HepG2 (cell line): ENCODE measurements around the gene QPCT. TPM values are rescaled to one million over a fixed set of nuclear protein-coding genes. Genes with fewer than 3 reads are reported as not detected.

Source experiments
- ATAC-seq: fragments of 200-7000 bp; cut with Tn5 transposase; 3 replicates; pipeline ENCODE4 v1.9.1; 2020; ENCODE audit warnings: mild to moderate bottlenecking, moderate library complexity
- BruUV-seq: library from RNA; stranded (reverse); fragments of 400-500 nt; replicated peaks from 2 replicates; lab custom pipeline; 2021; lab: Mats Ljungman, UMichigan
- CTCF ChIA-PET: fragments of 300-600 bp; formaldehyde crosslinking; extraction: SDS; loops from one replicate; lab custom pipeline; 2021; ENCODE audit warnings: low total read pairs, inconsistent platforms, low intra/inter-chr PET ratio; lab: Yijun Ruan, JAX
- POLR2A ChIA-PET: fragments of 350-600 bp; sonication (Branson Sonifier 250); formaldehyde crosslinking; loops from one replicate; lab custom pipeline; 2020; ENCODE audit warnings: antibody characterized with exemption, inconsistent platforms; lab: Yijun Ruan, JAX
- DNase-seq: peaks from one replicate; pipeline ENCODE4 v3.0.0-alpha.2; 2015; ENCODE audit warnings: low spot score
- FAIRE-seq: peaks from 3 replicates; lab custom pipeline; 2011; peaks lifted over from hg19 to GRCh38; lab: Jason Lieb, UNC
- H2AFZ ChIP-seq: one replicate; pipeline ENCODE4 v1.6.1; 2011; ENCODE audit warnings: low read length, inconsistent platforms
- H3K27ac ChIP-seq: fragments of 300-600 bp; 3 replicates; pipeline ENCODE4 v1.8.0; 2011; ENCODE audit warnings: mixed run types, mild to moderate bottlenecking, mixed read lengths, low read length, inconsistent platforms; ENCODE audit not compliant: insufficient read depth; ENCODE audit errors: extremely low read length
- H3K27me3 ChIP-seq, 2 experiments: fragments of 200-600 bp in 1 of 2; 2 replicates in 1 of 2; 3 replicates in 1 of 2; pipeline versions ENCODE4 v1.6.0 to v1.8.0; 2011; ENCODE audit warnings: low read length in 2 of 2, mild to moderate bottlenecking in 2 of 2, moderate library complexity in 2 of 2, inconsistent platforms in 1 of 2; ENCODE audit not compliant: insufficient read depth in 2 of 2, control insufficient read depth in 1 of 2
- H3K36me3 ChIP-seq, 2 experiments: fragments of 200-600 bp in 1 of 2; replicated peaks in 1 of 2; 2 replicates in 1 of 2; 3 replicates in 1 of 2; pipeline versions ENCODE4 v1.5.1 to v1.8.0; 2011; ENCODE audit warnings: low read length in 2 of 2, inconsistent platforms in 1 of 2; ENCODE audit not compliant: insufficient read depth in 2 of 2, control insufficient read depth in 1 of 2
- H3K4me1 ChIP-seq: 2 replicates; pipeline ENCODE4 v1.5.1; 2012; ENCODE audit warnings: low read length, inconsistent platforms; ENCODE audit not compliant: insufficient read depth
- H3K4me2 ChIP-seq: 2 replicates; pipeline ENCODE4 v1.6.0; 2011; ENCODE audit warnings: low read depth, low read length, inconsistent platforms
- H3K4me3 ChIP-seq, 3 experiments: fragments of 200-600 bp in 1 of 3; sonication (generic), shearing (Covaris generic) in 1 of 3; replicated peaks in 1 of 3; 2 replicates each; pipeline ENCODE4 v1.5.1; 2011 to 2016; ENCODE audit warnings: low read length in 3 of 3, inconsistent platforms in 2 of 3, low read depth in 2 of 3, mild to moderate bottlenecking in 2 of 3, control low read depth in 1 of 3, mixed read lengths in 1 of 3; ENCODE audit not compliant: insufficient read depth in 1 of 3
- H3K79me2 ChIP-seq: one replicate; pipeline ENCODE4 v1.6.1; 2011; ENCODE audit warnings: low read length, inconsistent platforms; ENCODE audit not compliant: insufficient read depth
- H3K9ac ChIP-seq: 2 replicates; pipeline ENCODE4 v1.6.0; 2011; ENCODE audit warnings: mild to moderate bottlenecking, low read depth, low read length, inconsistent platforms; ENCODE audit not compliant: insufficient read depth
- H3K9me3 ChIP-seq: 2 replicates; pipeline ENCODE4 v1.5.1; 2012; ENCODE audit warnings: mild to moderate bottlenecking, low read length
- H4K20me1 ChIP-seq: 2 replicates; pipeline ENCODE4 v1.6.0; 2011; ENCODE audit warnings: inconsistent platforms, mild to moderate bottlenecking, low read length, moderate library complexity; ENCODE audit not compliant: insufficient read depth
- DRAP1 ChIP-seq: IDR thresholded peaks from 2 replicates; pipeline ENCODE4 v1.6.1; 2016; ENCODE audit warnings: missing genetic modification reagents, missing compliant biosample characterization
- ETV6 ChIP-seq: sonication (generic); formaldehyde crosslinking; conservative IDR thresholded peaks from 2 replicates; pipeline ENCODE4 v1.4.0; 2020; ENCODE audit warnings: missing genetic modification reagents
- GPBP1L1 ChIP-seq: sonication (generic); formaldehyde crosslinking; IDR thresholded peaks from 2 replicates; pipeline ENCODE4 v1.5.0; 2020; ENCODE audit warnings: mild to moderate bottlenecking, missing genetic modification reagents
- HNRNPK ChIP-seq: fragments of 200-400 bp; formaldehyde crosslinking; IDR thresholded peaks from 2 replicates; pipeline ENCODE4 v1.6.1; 2018; ENCODE audit warnings: low read length, low read depth, moderate library complexity, mild to moderate bottlenecking; ENCODE audit not compliant: poor library complexity, severe bottlenecking
- PTBP1 ChIP-seq: fragments of 200-400 bp; formaldehyde crosslinking; IDR thresholded peaks from 2 replicates; pipeline ENCODE4 v1.6.1; 2018; ENCODE audit warnings: low read length, low read depth; ENCODE audit not compliant: poor library complexity, severe bottlenecking
- STAG1 ChIP-seq: sonication (generic); formaldehyde crosslinking; IDR thresholded peaks from 2 replicates; pipeline ENCODE4 v1.4.0; 2020; ENCODE audit warnings: missing genetic modification reagents
- TFAP4 ChIP-seq: sonication (generic); IDR thresholded peaks from 2 replicates; pipeline ENCODE4 v1.6.1; 2016; ENCODE audit warnings: low read depth, borderline replicate concordance
- XBP1 ChIP-seq: sonication (generic); formaldehyde crosslinking; IDR thresholded peaks from 2 replicates; pipeline ENCODE4 v1.5.0; 2020; ENCODE audit warnings: missing genetic modification reagents
- XRCC5 ChIP-seq: fragments of 200-400 bp; formaldehyde crosslinking; optimal IDR thresholded peaks from 2 replicates; pipeline ENCODE3; 2017; ENCODE audit warnings: mild to moderate bottlenecking, low read length
- ZBTB44 ChIP-seq: sonication (generic); formaldehyde crosslinking; IDR thresholded peaks from 2 replicates; pipeline ENCODE4 v1.4.0; 2020; ENCODE audit warnings: missing genetic modification reagents
- ZEB1 ChIP-seq: IDR thresholded peaks from 2 replicates; pipeline ENCODE4 v1.6.1; 2012; ENCODE audit warnings: mild to moderate bottlenecking, low read depth, inconsistent platforms; ENCODE audit not compliant: insufficient replicate concordance
- ZHX1 ChIP-seq: sonication (generic); formaldehyde crosslinking; IDR thresholded peaks from 2 replicates; pipeline ENCODE4 v1.8.1; 2022; ENCODE audit warnings: low read depth, mild to moderate bottlenecking, missing genetic modification reagents
- ZNF577 ChIP-seq: sonication (generic); formaldehyde crosslinking; IDR thresholded peaks from 2 replicates; pipeline ENCODE4 v1.4.0; 2020; ENCODE audit warnings: mild to moderate bottlenecking, low read depth, missing genetic modification reagents, borderline replicate concordance
- ZNF891 ChIP-seq: sonication (generic); formaldehyde crosslinking; IDR thresholded peaks from 2 replicates; pipeline ENCODE4 v1.5.0; 2020; ENCODE audit warnings: mild to moderate bottlenecking, missing genetic modification reagents
- WGBS: methylation state at CpG from one replicate; pipeline ENCODE4 v1.1.6; 2017; ENCODE audit warnings: low lambda C conversion rate; 5-methylcytosine and 5-hydroxymethylcytosine counted together
- in situ Hi-C: cut with HindIII; loops from 2 replicates; pipeline ENCODE4 v1.10.0; 2017; ENCODE audit warnings: low pct_unique_long_range_greater_than_20kb; ENCODE audit not compliant: extremely low pct_ligation_motif_present
- intact Hi-C: fragments of 100-400 bp; cut with micrococcal nuclease; formaldehyde crosslinking; loops from one replicate; pipeline ENCODE4 v1.10.0; 2022; ENCODE audit not compliant: unreplicated experiment
- polyA plus RNA-seq, 8 experiments: library from polyadenylated mRNA; depleted of rRNA in 3 of 8; stranded (reverse) in 7 of 8; unstranded in 1 of 8; fragments of >200 nt; fragmentation: Illumina TruSeq in 4 of 8; extraction: Trizol in 4 of 8; gene quantifications; 2 replicates each; pipeline versions ENCODE4 v1.2.1 to v1.2.3, GENCODE V29; 2011 to 2016; ENCODE audit warnings: low read depth in 4 of 8, missing spikeins in 1 of 8, mixed read lengths in 1 of 8; ENCODE audit not compliant: insufficient read depth in 1 of 8
- total RNA-seq, 5 experiments: library from RNA; depleted of rRNA; stranded (reverse); fragments of >200 nt; fragmentation: Illumina TruSeq; extraction: Trizol; gene quantifications; 2 replicates each; pipeline ENCODE4 v1.2.3, GENCODE V29; 2016; ENCODE audit warnings: low read depth in 1 of 5

QPCT gene
- total and polyA plus RNA-seq, 2 of the 13 experiments (the other 11 are each of a cell fraction or from before 2014, with no cell fraction given): 0.77 to 1.2 TPM

- TF ChIP-seq ZEB1 (no peak), HNRNPK (no peak), TFAP4 (no peak), GPBP1L1 (no peak), PTBP1 (no peak), ZNF577 (CRISPR knock-in tag) (no peak), ZNF891 (no peak)
- TF ChIP-seq, all 625 proteins: peak for 0
These were observed 74.5 kb downstream of the QPCT start (continued) for GRCh38 chr2:37418956-37419355.

- no peaks in the 10 kb centered on the region for H3K9me3 ChIP-seq
- H3K27me3 ChIP-seq: peaks cover 1 to 9% of the 10 kb centered on the region in 2 experiments; a peak in 1 of 5 replicates
- H3K36me3 ChIP-seq: no peaks in the 10 kb centered on the region
- no peaks in the 10 kb centered on the region for H3K4me1 ChIP-seq
- H3K4me3 ChIP-seq: no peak overlapping the region
- intact Hi-C loops (no loop called here), in situ Hi-C loops (no loop called here)
- no peak overlapping the region for H2AFZ ChIP-seq
- no peaks in the 10 kb centered on the region for H4K20me1 ChIP-seq
- no peak overlapping the region for H3K27ac ChIP-seq
- BruUV-seq: no TSS peak
- WGBS: 35% methylated on average over 6 of the region's 6 CpGs
- H3K79me2 ChIP-seq: no peaks in the 10 kb centered on the region
- DNase-seq (no peak), ATAC-seq (no peak), FAIRE-seq (no peak)
- no peak overlapping the region for H3K4me2 ChIP-seq
- CTCF ChIA-PET: no interaction called here
- POLR2A ChIA-PET: no interaction called here
- H3K9ac ChIP-seq: no peak overlapping the region
- TF ChIP-seq ETV6 (CRISPR knock-in tag): no peak
- no peak for TF ChIP-seq ZHX1 (CRISPR knock-in tag)
- no peak for TF ChIP-seq XRCC5
- no peak for TF ChIP-seq STAG1
- TF ChIP-seq ZBTB44 (CRISPR knock-in tag): no peak
- TF ChIP-seq XBP1 (CRISPR knock-in tag): no peak
- TF ChIP-seq DRAP1 (CRISPR knock-in tag): no peak
These were observed 77.3 kb downstream of the QPCT start for GRCh38 chr2:37421686-37422085.
